ENCODE data around the gene GALNT2. TPM values are rescaled to one million over a fixed set of nuclear protein-coding genes. Genes with fewer than 3 reads are reported as not detected.
A peak's percentile ranks its signal among the peaks of the same experiment; 100 is the strongest.

GALNT2 gene
- total and polyA plus RNA-seq, 12 donors = 9.7 to 35.1 (median 25.8) TPM

GRCh38 chr1:230303069-230303468 lies 236.0 kb downstream of the GALNT2 start:
- intact Hi-C loops (cut with DNase I) = loop anchor here in 3 of 10 donors (10.0 kb wide), 3 partner anchors 88 to 748 kb away; partner anchors contain the start of gene ABCB10 (in 1 of the 3)
- H3K27ac ChIP-seq = no peak overlapping the region
- H3K4me3 ChIP-seq = no peak overlapping the region
- no peak for ATAC-seq
- H3K9me3 ChIP-seq = no peaks in the 10 kb centered on the region
- H3K36me3 ChIP-seq = no peaks in the 10 kb centered on the region
- no peak for DNase-seq
- WGBS, 2 donors = 84% methylated on average over 6 of the region's 6 CpGs
- TF ChIP-seq CTCF (IDR thresholded peaks at IDR 0.05) = no peak
- H3K4me1 ChIP-seq = peaks cover 0 to 26% (median 9%) of the 10 kb centered on the region in 9 donors
- H3K27me3 ChIP-seq = peaks cover 0 to 10% (median 0%) of the 10 kb centered on the region in 7 donors

DNA sequence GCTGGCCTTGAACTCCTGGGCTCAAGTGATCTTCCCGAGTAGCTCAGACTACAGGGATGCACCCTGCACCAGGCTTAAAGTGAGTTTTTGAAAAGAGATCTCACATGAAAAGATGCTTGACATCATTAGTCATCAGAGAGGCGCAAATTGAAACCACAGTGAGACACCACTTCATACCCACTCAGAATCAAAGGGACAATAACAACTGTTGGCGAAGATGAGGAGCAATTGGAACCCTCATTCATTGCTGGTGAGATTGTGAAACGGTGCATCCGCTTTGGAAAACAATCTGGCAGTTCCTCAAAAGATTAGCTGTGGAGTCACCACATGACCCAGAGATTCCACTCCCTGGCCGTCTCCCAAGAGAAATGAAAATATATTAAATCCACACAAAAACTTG lies 236.8 kb downstream of the GALNT2 start:
- TF ChIP-seq CTCF (IDR thresholded peaks at IDR 0.05) = no peak
- no peaks in the 10 kb centered on the region for H3K9me3 ChIP-seq
- H3K4me3 ChIP-seq = no peak overlapping the region
- H3K4me1 ChIP-seq = peaks cover 0 to 26% (median 9%) of the 10 kb centered on the region in 9 donors
- no peaks in the 10 kb centered on the region for H3K36me3 ChIP-seq
- peaks cover 0 to 10% (median 0%) of the 10 kb centered on the region in 7 donors for H3K27me3 ChIP-seq
- H3K27ac ChIP-seq = no peak overlapping the region
- 20 to 28% methylated on average over 6 of the region's 6 CpGs for WGBS, 2 donors
- intact Hi-C loops (cut with DNase I) = loop anchor here in 3 of 10 donors (10.0 kb wide), 3 partner anchors 89 to 749 kb away; partner anchors contain the start of gene ABCB10 (in 1 of the 3)
- ATAC-seq (peak in 4 of 8 donors; percentile 27 to 38 (median 32)), DNase-seq (no peak)

GRCh38 chr1:230306169-230306568 lies 239.1 kb downstream of the GALNT2 start:
- H3K4me1 ChIP-seq = peaks cover 0 to 30% (median 9%) of the 10 kb centered on the region in 9 donors
- H3K36me3 ChIP-seq = no peaks in the 10 kb centered on the region
- H3K27ac ChIP-seq = no peak overlapping the region
- no peak for DNase-seq
- H3K9me3 ChIP-seq = no peaks in the 10 kb centered on the region
- 84 to 85% methylated on average over 4 of the region's 4 CpGs for WGBS, 2 donors
- H3K27me3 ChIP-seq = peaks cover 0 to 4% (median 0%) of the 10 kb centered on the region in 7 donors
- ATAC-seq = no peak
- intact Hi-C loops (cut with DNase I) = loop anchor here in 3 of 10 donors (10.0 kb wide), 3 partner anchors 91 to 751 kb away; partner anchors contain the start of gene ABCB10 (in 1 of the 3)
- H3K4me3 ChIP-seq = no peak overlapping the region
- TF ChIP-seq CTCF (IDR thresholded peaks at IDR 0.05) = no peak

DNA sequence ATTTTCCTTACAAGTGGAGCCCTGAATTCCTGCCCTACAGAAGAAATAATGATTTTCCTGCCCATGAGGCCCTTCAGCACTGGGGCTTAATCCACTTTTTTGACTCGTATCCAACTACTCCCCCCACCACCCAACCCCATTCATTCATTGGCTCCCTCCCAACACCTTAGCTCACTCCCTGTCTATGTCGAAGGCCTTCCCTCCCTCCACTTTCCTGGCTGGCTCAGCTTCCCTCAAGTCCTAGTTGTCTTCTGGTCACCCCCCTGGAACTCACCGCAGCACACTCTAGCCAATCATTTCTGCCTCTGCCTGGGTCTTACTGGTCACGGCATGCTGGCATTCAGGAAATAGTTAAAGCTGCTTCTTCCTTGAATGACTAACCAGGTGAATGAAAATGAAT lies 240.2 kb downstream of the GALNT2 start:
- intact Hi-C loops (cut with DNase I) = loop anchor here in 3 of 10 donors (10.0 kb wide), 3 partner anchors 92 to 752 kb away; partner anchors contain the start of gene ABCB10 (in 1 of the 3)
- no peak overlapping the region for H3K4me3 ChIP-seq
- TF ChIP-seq CTCF (IDR thresholded peaks at IDR 0.05) = no peak
- peaks cover 0 to 8% (median 0%) of the 10 kb centered on the region in 7 donors for H3K27me3 ChIP-seq
- WGBS, 2 donors = 43 to 44% methylated on average over 4 of the region's 4 CpGs
- peaks cover 0 to 30% (median 9%) of the 10 kb centered on the region in 9 donors for H3K4me1 ChIP-seq
- no peak for DNase-seq
- H3K27ac ChIP-seq = no peak overlapping the region
- no peaks in the 10 kb centered on the region for H3K9me3 ChIP-seq
- ATAC-seq = no peak
- no peaks in the 10 kb centered on the region for H3K36me3 ChIP-seq

Measured in heart right ventricle (tissue), 16 donors.